AG04450 (cell line): Measurements from ENCODE around the gene MICAL3. TPM values are rescaled to one million over a fixed set of nuclear protein-coding genes. Genes with fewer than 3 reads are reported as not detected.

ENCODE experiments used
- CTCF ChIA-PET: fragments of 300-600, 350-600 bp; formaldehyde crosslinking; extraction: SDS; loops from one replicate; lab custom pipeline; 2022; ENCODE audit warnings: antibody characterized with exemption, inconsistent platforms; lab: Charles Lee
- POLR2A ChIA-PET: fragments of 350-600 bp; formaldehyde crosslinking; extraction: SDS; loops from one replicate; lab custom pipeline; 2021; ENCODE audit warnings: antibody characterized with exemption, inconsistent platforms; lab: Yijun Ruan, JAX
- DNase-seq: peaks from one replicate; pipeline ENCODE4 v3.0.0-alpha.2; 2011; ENCODE audit warnings: low read depth, low spot score
- H3K27ac ChIP-seq: one replicate; pipeline ENCODE4 v1.5.1; 2012; ENCODE audit warnings: low read depth, low read length, control low read depth
- H3K27me3 ChIP-seq: one replicate; pipeline ENCODE4 v1.6.0; 2012; ENCODE audit warnings: low read length; ENCODE audit not compliant: control insufficient read depth, insufficient read depth
- H3K4me3 ChIP-seq: 2 replicates; pipeline ENCODE4 v1.5.1; 2011; ENCODE audit warnings: mild to moderate bottlenecking, low read depth, low read length, control low read depth
- H3K9me3 ChIP-seq: 2 replicates; pipeline ENCODE4 v1.5.1; 2012; ENCODE audit warnings: low read length; ENCODE audit not compliant: control insufficient read depth, insufficient read depth
- CTCF ChIP-seq: IDR thresholded peaks from 2 replicates; pipeline ENCODE4 v1.5.1; 2011; ENCODE audit warnings: low read depth, low read length, control low read depth, inconsistent platforms
- polyA plus RNA-seq: library from polyadenylated mRNA; depleted of rRNA; stranded (reverse); fragments of >200 nt; gene quantifications from 2 replicates; pipeline ENCODE4 v1.2.3, GENCODE V29; 2011

MICAL3 gene
- polyA plus RNA-seq, 1 experiment: 17.8 TPM

- no peaks in the 10 kb centered on the region for H3K9me3 ChIP-seq
- CTCF ChIA-PET: no interaction called here
- H3K27ac ChIP-seq: no peak overlapping the region
- H3K27me3 ChIP-seq: no peaks in the 10 kb centered on the region
- no peak overlapping the region for H3K4me3 ChIP-seq
- no peak for TF ChIP-seq CTCF
- POLR2A ChIA-PET: no interaction called here
- DNase-seq: no peak
Measured at GRCh38 chr22:17797721-17798559, 226.4 kb downstream of the MICAL3 start.

GRCh38 chr22:17796695-17797094 is 227.7 kb downstream of the MICAL3 start:
- CTCF ChIA-PET: interaction anchor here (0.6 kb wide), 1 partner anchor 25 kb away, joined by 5 read pairs; no protein-coding TSS in a partner anchor
- no peak for DNase-seq

GRCh38 chr22:17795661-17796548 is 228.5 kb downstream of the MICAL3 start:
- Histone ChIP-seq H3K27ac (no peak overlapping the region), H3K4me3 (no peak overlapping the region), H3K9me3 (no peaks in the 10 kb centered on the region), H3K27me3 (no peaks in the 10 kb centered on the region)
- no peak for TF ChIP-seq CTCF
- DNase-seq: no peak
- ChIA-PET CTCF (interaction anchor here (0.6 kb wide), 1 partner anchor 24 kb away, joined by 5 read pairs; no protein-coding TSS in a partner anchor), POLR2A (no interaction called here)

More at GRCh38 chr22:17796695-17797094, 227.7 kb downstream of the MICAL3 start:
- no peaks in the 10 kb centered on the region for H3K9me3 ChIP-seq
- H3K4me3 ChIP-seq: no peak overlapping the region
- H3K27me3 ChIP-seq: no peaks in the 10 kb centered on the region
- H3K27ac ChIP-seq: no peak overlapping the region
- no peak for TF ChIP-seq CTCF
- POLR2A ChIA-PET: no interaction called here

- no peaks in the 10 kb centered on the region for H3K9me3 ChIP-seq
- TF ChIP-seq CTCF: no peak
- no peak overlapping the region for H3K27ac ChIP-seq
- no peak for DNase-seq
- no peaks in the 10 kb centered on the region for H3K27me3 ChIP-seq
- POLR2A ChIA-PET: no interaction called here
- H3K4me3 ChIP-seq: no peak overlapping the region
- CTCF ChIA-PET: no interaction called here
Measured at GRCh38 chr22:17794726-17795542, 229.4 kb downstream of the MICAL3 start.
